Ovary (tissue), 3 donors: ENCODE measurements around the gene IQCM.

Source experiments
- CTCF ChIP-seq, 3 donors: fragments of 450-650 bp in 2 of 3; fragments of 200-600 bp in 1 of 3; IDR thresholded peaks; one replicate each; pipeline versions ENCODE4 v1.5.1 to v1.8.0; 2016 to 2022; ENCODE audit warnings: antibody characterized with exemption in 3 of 3, mild to moderate bottlenecking in 1 of 3
- POLR2A ChIP-seq: fragments of 450-650 bp; IDR thresholded peaks from one replicate; pipeline ENCODE4 v1.6.1; 2017; ENCODE audit warnings: antibody characterized with exemption, mild to moderate bottlenecking, moderate library complexity
- donor health status: DM: no; HTN: no; CAD: no.

GRCh38 chr4:149349541-149349940 lies 466.1 kb downstream of the IQCM start:
- TF ChIP-seq CTCF (IDR thresholded peaks at IDR 0.05) (no peak), POLR2A (no peak)
